Activated T-cell treated with anti-CD3 and anti-CD28 coated beads, Interleukin-2, amount 50 U/mL, for 1 hour (primary cell): Measurements from ENCODE around the gene ABI3BP.

ENCODE experiments used
- DNase-seq: peaks from one replicate; pipeline ENCODE4 v3.0.0-alpha.2; 2020

ABI3BP gene

DNA sequence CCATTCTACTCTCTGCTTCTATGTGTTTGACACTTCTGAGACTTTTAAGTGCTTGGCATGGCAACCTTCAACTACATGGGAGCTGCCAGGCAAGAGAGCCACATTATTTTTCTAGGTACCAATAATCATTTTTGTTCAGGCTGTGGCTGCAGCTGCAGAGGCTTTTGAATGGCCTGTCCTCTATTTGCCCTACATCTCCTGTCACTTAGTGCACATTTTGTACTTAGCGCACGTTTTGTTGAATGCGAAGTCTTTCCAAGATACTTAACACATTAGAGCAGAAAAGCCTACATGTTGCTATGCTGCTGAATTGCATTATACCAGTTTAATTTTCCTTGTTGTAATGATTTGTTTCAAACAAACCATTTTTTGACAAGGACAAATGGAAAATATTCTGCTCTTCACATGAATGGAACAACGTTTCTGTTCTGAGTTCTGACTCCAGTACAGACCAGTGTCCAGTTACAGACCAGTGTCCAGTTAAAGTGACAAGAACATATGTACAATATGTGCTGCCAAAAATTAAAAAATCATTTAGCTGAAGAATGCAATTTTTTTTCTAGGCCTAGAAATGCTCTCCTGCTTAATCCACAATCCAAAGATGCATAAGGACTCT, 113.9 kb downstream of the ABI3BP start:
- no peak for DNase-seq

DNA sequence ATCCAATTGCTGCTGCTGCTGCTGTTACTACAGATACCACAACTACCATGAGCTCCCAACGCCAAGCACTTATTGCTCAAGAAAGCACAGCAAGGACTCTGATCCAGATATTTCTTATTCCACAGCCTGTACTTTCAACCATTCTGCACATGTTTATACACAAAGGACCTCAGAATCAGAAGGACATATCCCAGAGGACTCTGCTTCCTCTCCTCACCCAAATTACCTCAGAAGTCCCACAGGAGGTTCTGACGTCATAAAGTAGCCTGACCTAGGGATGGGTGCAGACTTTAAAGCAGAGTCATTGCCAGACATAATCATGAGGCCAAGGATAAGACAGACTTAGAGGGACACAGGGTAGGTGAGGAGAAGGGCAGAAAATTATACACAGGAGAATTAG, 115.9 kb downstream of the ABI3BP start:
- no peak for DNase-seq

DNA sequence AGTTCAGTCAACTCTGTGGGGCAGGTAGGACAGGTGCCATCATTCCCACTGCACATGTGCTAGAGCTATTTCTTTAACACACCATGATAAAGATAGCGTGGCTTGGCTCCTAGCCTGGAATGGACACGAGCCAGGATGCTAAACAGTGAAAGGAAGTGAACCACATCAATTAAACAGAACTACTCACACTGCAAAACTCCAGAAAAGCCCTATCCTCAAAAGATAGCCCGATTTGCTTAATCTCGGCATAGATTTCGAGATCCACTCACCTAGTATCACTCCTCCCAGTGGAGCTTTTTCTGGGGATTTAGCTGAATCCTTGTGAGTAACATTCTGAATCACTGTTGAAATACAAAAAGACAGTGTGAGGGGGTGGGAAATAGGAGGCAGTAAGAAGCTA, 118.0 kb downstream of the ABI3BP start:
- DNase-seq = no peak

DNA sequence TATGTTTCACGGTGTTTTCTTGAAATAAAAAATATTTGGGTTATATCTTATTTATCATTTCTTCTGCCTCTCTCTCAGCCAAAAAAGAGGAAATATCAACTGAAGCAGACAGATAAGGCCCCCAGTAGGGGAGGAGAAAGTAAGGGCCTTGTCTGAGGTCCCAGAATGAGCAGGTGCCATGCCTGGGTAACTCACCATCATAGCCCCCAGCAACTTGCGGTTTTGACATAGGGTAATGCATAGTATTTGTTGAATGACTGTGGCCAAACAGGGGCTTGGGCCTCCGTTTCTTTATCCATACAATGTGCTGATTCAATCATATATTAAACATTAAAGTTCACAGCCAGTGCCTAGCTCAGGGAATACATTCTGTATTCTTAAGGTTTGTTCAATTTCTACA, 119.6 kb downstream of the ABI3BP start:
- no peak for DNase-seq

DNA sequence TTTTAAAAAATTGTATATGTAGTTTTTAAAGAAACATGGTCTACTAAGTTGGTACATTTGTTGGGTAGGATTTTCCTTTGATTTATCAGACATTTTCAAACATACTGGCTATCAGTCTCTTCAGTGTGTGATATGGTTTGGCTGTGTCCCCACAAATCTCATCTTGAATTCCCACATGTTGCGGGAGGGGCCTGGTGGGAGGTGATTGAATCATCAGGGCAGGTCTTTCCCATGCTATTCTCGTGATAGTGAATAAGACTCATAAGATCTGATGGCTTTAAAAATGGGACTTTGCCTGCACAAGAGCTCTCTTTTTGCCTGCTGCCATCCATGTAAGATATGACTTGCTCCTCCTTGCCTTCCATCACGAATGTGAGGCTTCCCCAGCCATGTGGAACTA, 121.9 kb downstream of the ABI3BP start:
- no peak for DNase-seq

DNA sequence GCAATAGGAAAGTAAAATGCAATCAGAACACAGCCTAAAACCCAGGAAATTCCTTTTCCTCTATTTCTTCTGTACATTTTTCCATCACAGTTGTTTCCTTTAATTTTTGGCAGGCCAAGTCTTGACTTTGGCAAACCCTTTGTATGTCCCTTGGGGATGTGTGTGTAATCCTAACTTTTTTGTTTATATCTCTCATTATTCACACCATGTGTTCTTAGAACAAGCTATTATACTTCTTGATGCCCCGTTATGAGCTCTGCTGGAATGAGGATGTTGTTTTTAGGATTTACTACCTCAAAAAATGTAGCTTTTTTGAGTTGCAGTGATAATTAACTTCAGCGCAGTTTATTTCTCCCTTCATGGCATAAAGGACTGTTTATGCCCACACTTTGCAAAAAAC, 123.4 kb downstream of the ABI3BP start:
- DNase-seq = no peak

DNA sequence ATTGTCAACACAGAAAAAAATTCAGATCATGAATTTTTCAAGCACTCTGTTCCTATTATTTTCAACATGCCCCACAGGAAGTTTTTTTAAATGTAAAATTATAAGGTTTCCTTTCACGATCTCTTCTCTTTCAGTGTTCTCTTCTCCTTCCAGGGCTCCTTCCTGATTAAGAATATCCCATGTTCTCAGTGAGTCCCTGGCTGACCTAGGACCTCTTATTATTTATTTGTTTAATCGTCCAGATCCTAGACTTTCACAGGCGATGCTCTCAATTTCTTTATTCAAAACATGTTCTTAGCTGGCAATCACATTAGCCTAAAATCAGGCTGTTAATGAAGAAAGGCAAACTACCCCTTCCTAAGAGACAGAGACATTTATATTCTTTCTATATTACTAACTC, 124.3 kb downstream of the ABI3BP start:
- no peak for DNase-seq

DNA sequence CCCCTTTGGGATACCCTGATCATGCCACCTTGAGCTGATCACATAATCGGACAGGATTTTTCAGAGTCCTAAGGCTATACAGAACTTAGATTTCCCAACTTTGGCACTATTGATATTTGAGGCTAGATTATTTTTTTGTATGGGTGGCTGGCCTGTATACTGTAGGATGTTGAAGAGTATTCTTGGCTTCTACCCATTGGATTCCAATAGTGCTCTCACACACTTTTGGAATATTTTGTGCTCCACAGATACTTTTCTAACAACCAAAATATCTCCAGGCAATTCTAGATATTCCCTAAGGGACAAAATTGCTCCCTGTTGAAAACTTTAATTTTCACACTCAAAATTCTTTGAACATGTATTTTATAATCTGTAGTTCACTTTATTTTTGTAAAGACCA, 125.1 kb downstream of the ABI3BP start:
- DNase-seq = no peak

DNA sequence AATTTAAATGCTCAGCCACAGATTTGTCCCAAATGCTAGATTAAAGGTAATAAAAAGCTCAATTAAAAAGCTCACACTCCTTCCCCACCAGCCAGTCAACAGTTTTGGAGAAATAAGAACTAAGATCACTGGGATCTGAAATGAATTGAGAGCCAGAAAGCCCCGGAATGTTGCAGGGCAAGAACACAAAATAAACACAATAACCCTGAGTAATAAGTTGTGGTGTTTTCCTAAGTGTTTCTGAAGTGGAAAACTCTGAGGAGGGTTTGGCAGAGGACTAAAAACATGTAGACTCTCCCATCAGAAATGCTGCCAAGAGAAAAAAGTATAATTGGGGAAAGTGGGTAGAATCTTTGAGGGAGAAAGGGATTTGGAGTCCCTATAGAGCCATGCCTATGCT, 127.8 kb downstream of the ABI3BP start:
- no peak for DNase-seq

DNA sequence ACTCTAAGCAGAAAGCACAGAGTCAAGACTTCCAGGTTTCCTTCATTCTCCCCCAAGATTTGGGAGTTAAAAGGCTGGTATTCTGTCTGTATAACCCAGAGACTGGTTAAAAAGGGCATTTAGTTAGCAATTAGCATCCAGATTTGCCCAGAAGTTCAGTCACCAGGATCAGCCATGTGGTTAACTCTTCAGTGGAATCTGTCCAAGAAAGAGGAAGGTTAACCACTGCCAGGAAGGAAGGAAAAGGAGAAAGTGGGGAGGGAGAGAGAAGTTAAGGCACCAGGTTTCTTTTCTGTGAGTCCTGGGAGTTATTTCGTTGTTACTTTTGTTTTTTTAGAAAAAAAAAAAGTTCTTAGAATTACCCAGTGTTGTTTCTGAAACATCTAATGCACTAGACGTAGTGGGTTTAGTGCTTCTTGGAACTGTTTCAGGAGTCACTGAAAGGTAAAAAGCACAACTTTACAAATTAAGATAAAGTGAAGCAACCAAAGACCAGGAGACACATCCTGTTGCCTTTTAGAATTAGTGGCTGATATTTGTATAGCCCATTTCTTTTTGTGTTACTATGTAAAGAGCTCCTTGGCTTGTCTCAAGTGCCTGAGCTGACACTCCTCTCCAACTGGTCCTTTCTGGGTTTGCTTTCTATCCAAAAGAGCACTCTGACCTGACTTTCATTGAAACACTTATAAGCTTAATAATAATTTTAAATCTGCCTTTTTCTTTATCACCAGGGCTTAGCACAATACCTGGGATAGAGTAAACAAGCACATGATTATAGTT, 128.6 kb downstream of the ABI3BP start:
- no peak for DNase-seq

DNA sequence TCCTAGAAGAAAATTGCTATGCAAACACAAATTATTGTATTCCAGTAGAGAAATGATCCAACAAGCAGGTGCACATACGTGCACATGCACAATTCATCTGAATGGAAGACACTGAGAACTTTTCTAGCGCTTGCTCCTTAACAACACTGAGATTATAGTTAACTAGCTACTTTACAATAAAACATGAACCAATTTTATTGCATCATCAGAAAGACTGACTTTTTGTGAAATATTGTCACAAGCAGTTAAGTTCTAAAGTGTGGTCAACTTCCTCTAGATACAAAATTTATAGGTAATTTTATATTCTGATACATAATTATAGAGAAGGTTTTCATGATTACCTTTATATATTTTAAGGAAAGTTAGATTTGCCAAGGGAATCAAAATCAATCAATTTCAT, 135.4 kb downstream of the ABI3BP start:
- no peak for DNase-seq

DNA sequence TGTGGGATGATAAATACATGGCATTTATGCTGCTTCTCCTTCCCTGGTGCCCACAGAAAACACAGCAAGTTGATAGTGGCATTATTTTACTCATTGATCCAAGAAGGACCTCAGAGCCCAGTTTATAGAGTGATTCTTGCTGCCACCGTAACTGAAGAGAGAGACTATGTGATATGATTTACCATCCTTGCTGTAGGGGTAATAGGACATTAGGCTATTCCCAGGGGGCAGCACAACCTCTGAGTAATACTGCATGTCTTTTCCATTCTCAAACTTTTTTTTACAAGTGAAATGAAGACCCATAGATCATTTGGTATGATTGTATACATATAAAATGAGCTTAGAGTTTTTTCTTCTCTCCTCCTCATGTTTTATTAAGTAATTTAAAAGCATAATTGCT, 136.4 kb downstream of the ABI3BP start:
- DNase-seq = no peak

DNA sequence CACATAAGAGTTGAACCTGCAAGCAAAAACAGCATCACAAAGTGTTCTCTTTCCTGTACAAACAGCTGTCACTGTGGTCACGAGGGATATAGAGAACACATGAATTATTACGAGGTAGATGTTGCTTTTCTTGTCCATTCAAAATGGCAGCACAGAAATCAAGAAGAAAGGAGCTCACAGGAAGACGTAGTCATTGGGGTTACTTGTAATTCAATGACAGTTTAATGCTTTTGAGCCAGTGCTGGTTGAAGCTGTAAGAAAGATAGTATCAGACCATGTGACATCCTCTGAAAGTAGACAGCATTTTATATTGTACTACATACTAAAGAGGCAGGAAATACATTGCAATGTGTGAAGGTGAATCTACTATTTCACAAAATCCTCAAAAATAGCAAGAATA, 140.4 kb downstream of the ABI3BP start:
- DNase-seq = no peak

DNA sequence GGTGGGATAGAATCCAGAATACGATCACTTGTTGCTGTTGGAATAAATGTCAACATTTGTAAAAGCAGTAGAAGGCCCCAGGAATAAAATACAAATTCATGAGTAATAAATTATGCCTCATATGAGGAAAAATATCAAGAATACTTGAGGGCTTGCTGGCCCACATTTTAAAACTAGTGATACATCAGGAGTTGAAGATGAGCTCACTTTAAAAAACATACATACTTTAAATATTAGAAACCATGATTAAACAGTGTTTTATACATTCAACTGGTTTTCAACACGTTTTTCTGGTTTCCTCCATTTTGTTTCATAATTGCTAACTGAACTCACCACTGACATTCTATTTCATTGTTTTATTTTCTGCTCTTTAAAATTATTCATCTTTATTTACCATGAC, 142.5 kb downstream of the ABI3BP start:
- DNase-seq = no peak

DNA sequence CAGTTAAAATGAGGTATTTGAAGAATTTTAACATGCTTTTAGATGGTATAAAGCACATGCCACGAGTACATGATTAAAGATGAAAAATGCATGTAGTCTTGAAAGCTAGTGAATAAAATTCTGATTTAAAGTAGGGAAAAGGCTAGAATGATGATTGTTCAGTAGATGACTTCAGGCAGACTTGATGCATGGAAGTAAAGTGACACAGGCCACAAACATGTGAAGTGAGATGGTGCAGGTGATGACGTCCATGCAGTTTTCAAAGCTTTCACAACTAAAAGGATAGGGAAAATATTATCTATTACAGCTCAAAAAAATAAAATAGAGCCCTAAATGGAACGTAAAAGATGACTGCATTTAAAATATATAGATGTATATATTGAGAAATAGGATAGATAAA, 143.1 kb downstream of the ABI3BP start:
- DNase-seq = no peak

DNA sequence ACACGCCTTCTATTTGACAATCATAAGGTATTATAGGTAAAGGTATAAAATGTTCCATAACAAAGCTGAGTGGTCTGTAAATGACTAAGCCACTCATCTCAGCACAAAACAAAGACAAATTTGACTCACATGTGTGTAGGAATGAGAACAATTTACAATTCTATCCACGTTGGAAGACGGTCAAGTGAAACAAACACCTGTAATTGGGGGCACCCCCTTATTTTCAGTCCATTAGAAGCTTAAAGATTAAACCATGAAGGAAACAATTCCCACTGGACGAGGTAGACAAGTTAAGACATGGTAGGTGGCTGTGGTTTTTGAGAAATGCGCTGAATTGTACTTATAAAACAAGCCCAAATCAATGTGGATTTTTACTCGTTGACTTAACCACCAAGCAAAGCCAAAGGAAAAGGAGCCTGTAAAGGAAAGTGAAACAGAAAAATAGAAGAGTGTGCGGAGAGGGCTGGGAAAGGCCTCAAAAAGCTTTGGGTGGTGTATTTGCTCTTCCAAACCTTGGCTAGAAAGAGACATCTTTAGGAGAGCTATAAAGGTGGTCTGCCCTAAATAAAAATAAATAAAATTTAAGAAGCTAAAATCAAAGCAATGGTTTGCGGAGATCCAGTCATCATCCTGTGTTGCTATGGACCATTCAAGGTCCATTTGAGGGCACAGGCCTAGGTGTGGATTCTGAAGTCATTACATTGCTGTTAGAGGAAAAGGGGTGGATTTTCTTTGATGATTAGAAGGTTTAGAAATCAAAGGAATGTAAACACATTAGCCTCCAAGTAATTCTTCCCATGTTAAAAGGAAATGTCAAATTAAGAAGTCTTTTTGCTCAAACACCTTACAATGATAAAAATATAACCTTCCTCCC, 148.9 kb downstream of the ABI3BP start:
- no peak for DNase-seq

DNA sequence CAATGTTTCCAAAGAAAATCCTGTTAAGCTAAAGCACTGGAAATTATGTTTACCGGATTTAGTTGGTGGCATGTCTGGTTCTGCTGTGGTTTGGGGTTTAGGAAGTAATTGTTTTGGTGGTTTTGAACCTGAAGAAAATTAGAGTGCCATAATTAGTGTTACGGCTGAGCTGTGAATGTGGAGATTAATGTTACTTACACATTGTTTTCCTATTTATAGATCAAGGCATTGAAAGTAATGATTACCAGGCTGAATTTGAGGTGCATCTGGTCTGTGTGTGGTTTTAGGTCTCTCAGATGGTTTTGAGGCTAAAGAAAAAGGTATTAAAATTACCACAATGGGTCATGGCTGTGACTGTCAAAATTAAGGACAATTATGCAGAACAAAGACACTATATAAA, 155.1 kb downstream of the ABI3BP start:
- no peak for DNase-seq

DNA sequence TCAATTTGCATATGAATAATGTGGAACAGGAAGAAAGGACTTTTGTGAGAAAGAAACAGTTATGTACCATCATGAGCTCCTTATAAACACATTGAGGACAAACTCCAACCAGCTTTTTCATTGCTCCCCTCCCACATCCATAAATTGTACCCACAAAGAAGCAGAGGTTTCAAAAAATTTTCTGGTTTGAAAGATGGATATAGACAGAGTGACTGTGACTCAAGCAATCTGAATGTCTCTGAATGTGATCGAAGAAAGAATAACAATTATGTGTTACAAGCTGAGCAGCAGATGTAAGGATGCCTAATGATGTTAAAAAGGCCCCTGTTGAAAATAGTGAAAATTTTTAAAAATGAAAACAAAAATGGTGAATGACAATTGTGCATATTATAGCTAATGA, 156.6 kb downstream of the ABI3BP start:
- DNase-seq = no peak

DNA sequence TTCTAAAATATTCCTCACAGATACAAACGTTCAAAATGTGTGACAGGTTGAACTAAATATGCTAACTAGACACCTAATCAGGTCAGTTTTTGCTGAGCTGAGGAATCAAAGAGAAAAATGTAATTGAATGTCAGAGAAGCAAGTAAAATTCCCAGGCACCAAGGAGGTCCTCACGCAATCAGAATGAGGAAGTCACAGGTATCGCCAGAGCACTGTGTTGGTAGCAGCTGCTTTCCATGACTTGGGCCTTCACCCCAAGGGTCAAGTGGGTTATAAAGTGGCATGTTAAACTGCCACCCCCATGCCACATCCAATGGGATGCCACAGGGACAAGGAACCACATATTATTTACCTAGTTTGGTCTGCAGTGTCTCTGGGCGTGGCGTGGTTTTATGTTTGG, 158.9 kb downstream of the ABI3BP start:
- DNase-seq = no peak

DNA sequence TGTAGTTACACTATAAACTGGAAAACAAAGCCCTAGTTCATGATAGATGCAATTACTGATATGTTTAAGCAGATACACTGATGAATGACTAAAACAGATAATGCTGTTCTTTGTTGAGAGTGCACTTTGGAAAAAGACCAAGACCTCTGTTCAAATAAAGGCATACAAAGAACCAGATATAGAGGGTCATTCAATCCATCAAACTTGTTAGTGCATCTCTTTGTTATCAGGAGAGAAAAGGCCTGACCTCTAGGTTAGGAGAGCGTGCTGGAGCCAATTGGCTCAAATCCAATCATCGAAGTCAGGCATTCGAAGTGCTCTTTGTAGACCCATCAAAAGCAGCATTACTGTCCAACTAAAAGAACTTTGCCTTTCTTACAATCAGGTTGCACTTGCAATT, 159.7 kb downstream of the ABI3BP start:
- DNase-seq = no peak

DNA sequence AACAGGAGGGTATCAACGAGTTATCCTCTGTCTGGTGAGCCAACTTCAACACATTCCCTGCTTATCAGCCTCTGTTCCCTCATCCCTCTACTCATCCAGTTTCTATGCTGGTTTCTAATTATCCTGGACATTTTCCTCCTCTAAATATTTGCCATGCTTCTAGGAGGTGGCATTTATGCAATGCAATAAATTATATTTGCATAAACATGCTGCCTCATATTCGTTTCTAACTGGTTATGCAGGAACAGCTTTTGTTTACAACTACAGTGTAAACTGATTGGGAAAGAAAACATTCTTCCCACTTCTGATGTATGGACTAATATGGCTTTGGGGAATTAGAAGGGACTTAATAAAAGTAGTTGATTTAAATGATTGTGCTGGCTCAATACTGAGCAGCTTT, 161.6 kb downstream of the ABI3BP start:
- DNase-seq = no peak

DNA sequence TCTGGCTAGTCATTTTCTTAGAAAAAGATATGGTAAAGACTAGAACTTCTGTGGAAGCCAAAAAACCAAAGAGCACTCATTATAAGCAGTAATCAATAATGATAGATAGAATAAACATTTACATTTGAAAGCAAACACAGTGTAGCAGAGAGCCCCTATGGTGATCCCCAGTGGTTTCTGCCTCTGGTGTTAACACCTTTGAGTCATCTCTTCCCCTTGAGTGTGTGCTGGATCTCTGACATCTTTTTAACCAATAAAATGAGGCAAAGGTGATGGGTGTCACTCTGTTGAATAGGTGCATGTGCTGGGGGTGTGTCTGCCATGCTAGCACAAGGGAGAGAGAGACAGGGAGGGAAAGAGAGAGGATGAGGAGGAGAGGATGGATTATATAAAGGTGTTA, 162.3 kb downstream of the ABI3BP start:
- no peak for DNase-seq

DNA sequence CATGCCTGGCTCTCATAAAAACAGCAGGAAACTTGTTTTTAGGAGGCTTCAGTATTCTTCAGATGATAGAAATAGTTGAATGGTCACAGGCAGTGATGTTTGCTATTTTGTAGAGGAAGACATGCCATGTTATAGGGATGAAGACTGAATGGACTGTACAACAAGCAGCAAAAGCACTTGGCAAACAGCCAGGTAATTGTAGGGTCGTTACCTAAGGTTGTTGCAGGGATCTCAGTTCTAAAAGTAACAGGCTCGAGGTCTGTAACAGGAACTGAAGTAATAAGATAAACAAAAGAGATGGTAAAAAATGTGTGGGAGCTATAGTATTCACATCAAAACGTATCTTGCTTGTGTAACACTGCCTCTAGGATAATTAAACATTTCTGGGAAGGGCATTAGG, 167.6 kb downstream of the ABI3BP start:
- no peak for DNase-seq

DNA sequence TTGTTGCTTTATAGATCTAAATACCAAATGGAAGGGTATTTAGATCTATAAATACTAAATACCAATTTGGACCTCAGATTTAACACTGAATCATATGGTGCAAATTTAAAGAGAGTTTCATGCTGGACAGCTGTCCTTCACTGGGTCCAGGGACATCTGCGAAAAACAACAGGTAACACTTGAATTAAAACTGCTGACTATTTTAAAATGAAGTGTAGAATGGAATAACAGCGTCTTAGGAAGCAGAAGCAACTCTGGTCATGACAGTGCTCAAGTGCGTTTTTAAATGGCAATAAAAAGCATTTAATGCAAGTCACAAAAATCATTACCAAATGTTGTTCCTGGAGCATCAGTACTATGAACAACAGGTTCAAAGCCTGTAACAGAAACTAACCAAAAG, 177.6 kb downstream of the ABI3BP start:
- no peak for DNase-seq
